ENCODE results near the gene LHFPL3. TPM values are rescaled to one million over a fixed set of nuclear protein-coding genes. Genes with fewer than 3 reads are reported as not detected.

LHFPL3 gene
- total and polyA plus RNA-seq, 12 donors: 0.14 TPM; not detected in 11

DNA sequence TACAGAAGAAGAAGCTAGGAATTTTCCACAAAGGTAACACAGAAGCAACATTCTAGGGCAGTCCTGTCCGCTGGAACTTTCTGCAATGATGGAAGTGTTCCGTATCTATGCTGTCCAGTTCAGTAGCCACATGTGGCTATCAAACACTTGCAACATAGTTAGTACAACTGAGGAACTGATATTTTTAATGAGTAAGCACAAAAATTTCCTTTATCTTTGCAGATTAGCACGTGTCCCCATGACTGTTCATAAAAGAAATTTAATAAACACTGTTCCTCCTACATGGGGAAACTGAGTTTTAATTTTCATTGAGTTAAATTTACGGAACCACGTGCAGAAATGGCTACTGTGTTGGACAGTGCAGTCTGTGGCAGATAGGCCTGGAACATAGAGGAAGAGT, 349.2 kb downstream of the LHFPL3 start:
- Histone ChIP-seq H3K4me1 (replicated peaks in 1 of 2) (no peaks in the 10 kb centered on the region), H3K27me3 (peaks cover 4% of the 10 kb centered on the region), H3K36me3 (replicated peaks in 1 of 2) (no peaks in the 10 kb centered on the region), H3K9me3 (replicated peaks in 1 of 3) (no peaks in the 10 kb centered on the region), H3K27ac (no peak overlapping the region), H3K4me3 (no peak overlapping the region)
- TF ChIP-seq POLR2A (IDR thresholded peaks at IDR 0.05): no peak
- TF ChIP-seq, protein P1, sequence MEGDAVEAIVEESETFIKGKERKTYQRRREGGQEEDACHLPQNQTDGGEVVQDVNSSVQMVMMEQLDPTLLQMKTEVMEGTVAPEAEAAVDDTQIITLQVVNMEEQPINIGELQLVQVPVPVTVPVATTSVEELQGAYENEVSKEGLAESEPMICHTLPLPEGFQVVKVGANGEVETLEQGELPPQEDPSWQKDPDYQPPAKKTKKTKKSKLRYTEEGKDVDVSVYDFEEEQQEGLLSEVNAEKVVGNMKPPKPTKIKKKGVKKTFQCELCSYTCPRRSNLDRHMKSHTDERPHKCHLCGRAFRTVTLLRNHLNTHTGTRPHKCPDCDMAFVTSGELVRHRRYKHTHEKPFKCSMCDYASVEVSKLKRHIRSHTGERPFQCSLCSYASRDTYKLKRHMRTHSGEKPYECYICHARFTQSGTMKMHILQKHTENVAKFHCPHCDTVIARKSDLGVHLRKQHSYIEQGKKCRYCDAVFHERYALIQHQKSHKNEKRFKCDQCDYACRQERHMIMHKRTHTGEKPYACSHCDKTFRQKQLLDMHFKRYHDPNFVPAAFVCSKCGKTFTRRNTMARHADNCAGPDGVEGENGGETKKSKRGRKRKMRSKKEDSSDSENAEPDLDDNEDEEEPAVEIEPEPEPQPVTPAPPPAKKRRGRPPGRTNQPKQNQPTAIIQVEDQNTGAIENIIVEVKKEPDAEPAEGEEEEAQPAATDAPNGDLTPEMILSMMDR (IDR thresholded peaks at IDR 0.05): no peak
- 64 to 81% (median 71%) methylated on average over 5 of the region's 5 CpGs for WGBS, 4 donors
- intact Hi-C loops (cut with DNase I): no loop called here
- no peak for DNase-seq

DNA sequence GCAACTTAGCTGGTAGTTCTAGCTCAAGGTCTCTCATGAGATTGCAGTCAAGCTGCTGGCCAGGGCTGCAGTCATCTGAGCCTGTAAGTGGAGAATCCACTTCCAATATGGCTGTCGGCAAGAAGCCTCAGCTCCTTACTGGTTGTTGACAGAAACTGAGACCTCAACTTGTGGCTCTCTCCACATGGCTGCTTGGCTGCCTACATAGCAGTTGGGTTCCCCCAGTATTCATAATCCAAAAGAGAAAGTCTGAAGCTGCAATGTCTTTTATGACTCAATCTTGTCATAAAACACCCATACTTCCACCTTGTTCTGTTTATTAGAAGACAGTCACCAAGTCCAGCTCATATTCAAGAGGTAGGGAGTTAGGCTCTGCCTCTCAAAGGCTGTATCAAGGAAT, 350.7 kb downstream of the LHFPL3 start:
- intact Hi-C loops (cut with DNase I): no loop called here
- no peaks in the 10 kb centered on the region for H3K36me3 ChIP-seq (replicated peaks in 1 of 2)
- TF ChIP-seq, protein P1 (IDR thresholded peaks at IDR 0.05): no peak
- no peak for TF ChIP-seq POLR2A (IDR thresholded peaks at IDR 0.05)
- no peaks in the 10 kb centered on the region for H3K4me1 ChIP-seq (replicated peaks in 1 of 2)
- no peak overlapping the region for H3K27ac ChIP-seq
- H3K27me3 ChIP-seq: no peaks in the 10 kb centered on the region
- no peak overlapping the region for H3K4me3 ChIP-seq
- no peaks in the 10 kb centered on the region for H3K9me3 ChIP-seq (replicated peaks in 1 of 3)
- no peak for DNase-seq
- WGBS, 4 donors: 70 to 90% (median 78%) methylated on average over 1 of the region's 1 CpG

DNA sequence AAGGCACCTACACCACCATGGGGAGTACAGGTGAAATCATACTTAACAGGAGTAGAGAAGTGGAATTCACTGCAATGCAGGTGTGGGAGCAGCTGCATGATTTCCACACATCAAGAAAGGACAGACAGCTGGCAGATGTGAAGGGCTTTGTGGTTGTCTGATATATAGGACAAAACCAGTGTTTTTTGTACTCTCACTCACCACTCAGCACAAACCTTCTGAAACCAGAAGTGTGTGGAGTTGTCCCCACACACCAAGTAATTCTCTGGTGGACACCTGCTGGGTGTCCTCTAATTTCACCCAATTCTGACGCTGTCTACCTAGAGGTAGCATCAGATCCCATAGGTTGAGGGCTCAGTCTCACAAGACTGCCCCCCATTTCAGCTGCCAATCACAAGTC, 357.9 kb downstream of the LHFPL3 start:
- no peak for DNase-seq
- Histone ChIP-seq H3K4me1 (replicated peaks in 1 of 2) (no peaks in the 10 kb centered on the region), H3K27me3 (no peaks in the 10 kb centered on the region), H3K9me3 (replicated peaks in 1 of 3) (no peaks in the 10 kb centered on the region), H3K36me3 (replicated peaks in 1 of 2) (no peaks in the 10 kb centered on the region), H3K27ac (no peak overlapping the region), H3K4me3 (no peak overlapping the region)
- intact Hi-C loops (cut with DNase I): no loop called here
- 75 to 91% (median 82%) methylated on average over 1 of the region's 1 CpG for WGBS, 4 donors
- TF ChIP-seq, protein P1 (IDR thresholded peaks at IDR 0.05): no peak
- no peak for TF ChIP-seq POLR2A (IDR thresholded peaks at IDR 0.05)

DNA sequence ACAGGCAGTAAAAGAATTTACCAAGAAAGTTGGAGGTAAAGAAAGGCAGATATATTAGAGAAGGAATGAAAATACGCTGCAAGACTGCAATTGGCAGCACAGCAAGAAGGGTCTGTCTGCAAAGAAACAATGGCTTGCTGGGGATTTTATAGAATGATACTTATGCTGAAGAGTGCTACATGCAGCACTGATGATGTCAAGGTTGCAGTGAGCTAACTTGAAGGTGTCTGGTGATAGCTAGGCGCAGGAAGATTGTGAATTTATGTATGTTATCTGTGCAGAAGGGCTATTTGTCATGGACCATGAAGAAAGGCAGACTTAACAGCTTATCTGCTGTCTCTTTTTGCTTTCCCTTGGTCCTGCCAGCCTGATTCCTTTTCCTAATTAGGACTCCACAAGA, 366.3 kb downstream of the LHFPL3 start:
- DNase-seq: no peak
- no peak overlapping the region for H3K4me3 ChIP-seq
- H3K27ac ChIP-seq: no peak overlapping the region
- no peaks in the 10 kb centered on the region for H3K27me3 ChIP-seq
- H3K36me3 ChIP-seq (replicated peaks in 1 of 2): no peaks in the 10 kb centered on the region
- intact Hi-C loops (cut with DNase I): no loop called here
- TF ChIP-seq, protein P1 (IDR thresholded peaks at IDR 0.05): no peak
- TF ChIP-seq POLR2A (IDR thresholded peaks at IDR 0.05): no peak
- H3K9me3 ChIP-seq (replicated peaks in 1 of 3): no peaks in the 10 kb centered on the region
- no peaks in the 10 kb centered on the region for H3K4me1 ChIP-seq (replicated peaks in 1 of 2)
- 68 to 77% (median 71%) methylated on average over 2 of the region's 2 CpGs for WGBS, 4 donors

All from adrenal gland (tissue), 12 donors.